Hepatic stellate cell (primary cell): ENCODE results near the gene DYRK2.

Experiments
- DNase-seq: peaks from one replicate; pipeline ENCODE4 v3.0.0; 2011; ENCODE audit warnings: low spot score

The DYRK2 gene

GRCh38 chr12:67648521-67649260, at the start of gene DYRK2:
Gene DYRK2 (plus strand): TSS chr12:67648745. CDS start chr12:67649134, 389 bp downstream.
- peak; percentile 81 for DNase-seq

GRCh38 chr12:67599691-67600090, 48.9 kb upstream of the DYRK2 start:
- no peak for DNase-seq

- no peak for DNase-seq
Observed at GRCh38 chr12:67601126-67601525, 47.4 kb upstream of the DYRK2 start.

GRCh38 chr12:67609226-67609870, 39.2 kb upstream of the DYRK2 start:
- no peak for DNase-seq

- DNase-seq: no peak
Observed at GRCh38 chr12:67613040-67613439, 35.5 kb upstream of the DYRK2 start.

GRCh38 chr12:67617629-67618028, 30.9 kb upstream of the DYRK2 start:
- no peak for DNase-seq

- no peak for DNase-seq
Observed at GRCh38 chr12:67618303-67618702, 30.2 kb upstream of the DYRK2 start.

GRCh38 chr12:67621112-67621511, 27.4 kb upstream of the DYRK2 start:
- no peak for DNase-seq

GRCh38 chr12:67621926-67622325, 26.6 kb upstream of the DYRK2 start:
- no peak for DNase-seq

- DNase-seq: no peak
Observed at GRCh38 chr12:67623259-67623658, 25.3 kb upstream of the DYRK2 start.

GRCh38 chr12:67624355-67624754, 24.2 kb upstream of the DYRK2 start:
- DNase-seq: no peak

GRCh38 chr12:67625004-67625403, 23.5 kb upstream of the DYRK2 start:
- no peak for DNase-seq

- no peak for DNase-seq
Observed at GRCh38 chr12:67626156-67626555, 22.4 kb upstream of the DYRK2 start.

- DNase-seq: no peak
Observed at GRCh38 chr12:67630373-67631088, 18.0 kb upstream of the DYRK2 start.

GRCh38 chr12:67632005-67632404, 16.5 kb upstream of the DYRK2 start:
- DNase-seq: no peak

- DNase-seq: no peak
Observed at GRCh38 chr12:67633024-67633610, 15.4 kb upstream of the DYRK2 start.

- no peak for DNase-seq
Observed at GRCh38 chr12:67633708-67634107, 14.8 kb upstream of the DYRK2 start.

GRCh38 chr12:67634303-67634761, 14.2 kb upstream of the DYRK2 start:
- DNase-seq: no peak

- DNase-seq: no peak
Observed at GRCh38 chr12:67637718-67638117, 10.8 kb upstream of the DYRK2 start.

GRCh38 chr12:67638694-67639093, 9.9 kb upstream of the DYRK2 start:
- DNase-seq: no peak

- DNase-seq: no peak
Observed at GRCh38 chr12:67640863-67641262, 7.7 kb upstream of the DYRK2 start.

GRCh38 chr12:67645126-67645525, 3.4 kb upstream of the DYRK2 start:
- no peak for DNase-seq

GRCh38 chr12:67645601-67646000, 2.9 kb upstream of the DYRK2 start:
- DNase-seq: no peak
